GM23338 (cell line): ENCODE measurements around the gene ACOXL.

Experiments used
- CREB1 ChIP-seq: fragments of 250-450 bp; sonication (Bioruptor Pico); IDR thresholded peaks from 2 replicates; pipeline ENCODE4 v1.5.0; 2020; ENCODE audit warnings: low read depth, mild to moderate bottlenecking, moderate library complexity
- EZH2phosphoT487 ChIP-seq: fragments of 200-600 bp; sonication (generic); IDR thresholded peaks from one replicate; pipeline ENCODE4 v1.8.1; 2018; ENCODE audit warnings: antibody characterized with exemption; ENCODE audit not compliant: unreplicated experiment
- JUNB ChIP-seq: IDR thresholded peaks from one replicate; pipeline ENCODE4 v1.6.1; 2016; ENCODE audit warnings: antibody characterized with exemption; ENCODE audit not compliant: unreplicated experiment
- POLR2AphosphoS5 ChIP-seq: IDR thresholded peaks from 2 replicates; pipeline ENCODE4 v1.6.1; 2016; ENCODE audit warnings: antibody characterized with exemption, low read depth
- REST ChIP-seq: IDR thresholded peaks from one replicate; pipeline ENCODE4 v1.6.1; 2018; ENCODE audit warnings: antibody characterized with exemption; ENCODE audit not compliant: unreplicated experiment
- TF ChIP-seq, protein P1 (sequence below), 2 experiments: fragments of 200-600 bp in 1 of 2; sonication (generic) in 1 of 2; conservative IDR thresholded peaks; 2 replicates each; pipeline versions ENCODE4 v1.5.1 to v1.6.1; 2016 to 2017; ENCODE audit warnings: antibody characterized with exemption in 2 of 2, low read depth in 2 of 2, mild to moderate bottlenecking in 2 of 2, moderate library complexity in 1 of 2

DNA sequence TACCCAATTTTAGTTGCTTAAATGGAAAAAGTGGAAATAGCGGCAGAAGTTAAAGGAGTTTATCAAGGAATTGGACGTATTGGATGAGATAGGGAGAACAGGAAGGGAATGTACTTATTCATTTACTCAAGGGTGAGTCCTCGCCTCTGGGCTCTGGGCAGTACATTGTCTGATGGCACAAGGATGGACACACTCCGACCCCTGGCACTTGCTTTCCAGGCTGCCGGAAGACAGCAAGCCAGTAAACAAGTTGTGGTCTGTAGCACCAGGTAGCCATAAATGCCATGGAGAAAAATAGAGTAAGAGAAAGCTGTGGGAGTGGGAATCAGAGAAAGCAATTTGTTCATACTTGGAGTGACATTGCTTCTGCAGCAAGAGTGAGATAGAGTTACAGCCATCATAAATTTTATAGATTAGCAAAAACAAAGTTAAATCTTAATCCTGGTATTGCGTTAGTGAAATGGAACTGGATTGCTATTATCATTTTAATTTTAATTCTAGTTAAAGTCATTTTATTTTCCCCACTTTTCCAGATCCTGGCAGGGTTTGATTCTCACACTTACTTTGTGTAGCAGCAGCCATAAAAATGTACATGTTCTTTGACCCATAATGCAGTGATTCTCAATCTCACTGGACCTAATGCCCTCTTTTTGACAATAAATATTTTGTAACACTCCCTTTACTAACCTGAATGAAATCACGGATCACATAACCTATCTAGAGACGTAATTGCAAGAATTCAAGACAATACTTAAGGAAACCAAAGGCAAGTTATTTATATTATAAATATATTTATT, 252.5 kb downstream of the ACOXL start:
- TF ChIP-seq, protein P1, sequence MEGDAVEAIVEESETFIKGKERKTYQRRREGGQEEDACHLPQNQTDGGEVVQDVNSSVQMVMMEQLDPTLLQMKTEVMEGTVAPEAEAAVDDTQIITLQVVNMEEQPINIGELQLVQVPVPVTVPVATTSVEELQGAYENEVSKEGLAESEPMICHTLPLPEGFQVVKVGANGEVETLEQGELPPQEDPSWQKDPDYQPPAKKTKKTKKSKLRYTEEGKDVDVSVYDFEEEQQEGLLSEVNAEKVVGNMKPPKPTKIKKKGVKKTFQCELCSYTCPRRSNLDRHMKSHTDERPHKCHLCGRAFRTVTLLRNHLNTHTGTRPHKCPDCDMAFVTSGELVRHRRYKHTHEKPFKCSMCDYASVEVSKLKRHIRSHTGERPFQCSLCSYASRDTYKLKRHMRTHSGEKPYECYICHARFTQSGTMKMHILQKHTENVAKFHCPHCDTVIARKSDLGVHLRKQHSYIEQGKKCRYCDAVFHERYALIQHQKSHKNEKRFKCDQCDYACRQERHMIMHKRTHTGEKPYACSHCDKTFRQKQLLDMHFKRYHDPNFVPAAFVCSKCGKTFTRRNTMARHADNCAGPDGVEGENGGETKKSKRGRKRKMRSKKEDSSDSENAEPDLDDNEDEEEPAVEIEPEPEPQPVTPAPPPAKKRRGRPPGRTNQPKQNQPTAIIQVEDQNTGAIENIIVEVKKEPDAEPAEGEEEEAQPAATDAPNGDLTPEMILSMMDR (conservative IDR thresholded peaks at IDR 0.05; ENCODE audit: low read depth in 2 of 2): no peak
- no peak for TF ChIP-seq POLR2AphosphoS5
- TF ChIP-seq CREB1 (CRISPR knock-in tag): no peak
- TF ChIP-seq REST: no peak
- no peak for TF ChIP-seq JUNB
- TF ChIP-seq EZH2phosphoT487: no peak
